Measurements from ENCODE around the gene CCBE1.

Gene CCBE1

GRCh38 chr18:59620381-59620780, 76.8 kb downstream of the CCBE1 start:
- no peak for DNase-seq (ENCODE audit: low read depth in 4 of 4, low spot score in 1 of 4)

- no peak for DNase-seq (ENCODE audit: low read depth in 4 of 4, low spot score in 1 of 4)
Measured at GRCh38 chr18:59619816-59620215, 77.4 kb downstream of the CCBE1 start.

DNA sequence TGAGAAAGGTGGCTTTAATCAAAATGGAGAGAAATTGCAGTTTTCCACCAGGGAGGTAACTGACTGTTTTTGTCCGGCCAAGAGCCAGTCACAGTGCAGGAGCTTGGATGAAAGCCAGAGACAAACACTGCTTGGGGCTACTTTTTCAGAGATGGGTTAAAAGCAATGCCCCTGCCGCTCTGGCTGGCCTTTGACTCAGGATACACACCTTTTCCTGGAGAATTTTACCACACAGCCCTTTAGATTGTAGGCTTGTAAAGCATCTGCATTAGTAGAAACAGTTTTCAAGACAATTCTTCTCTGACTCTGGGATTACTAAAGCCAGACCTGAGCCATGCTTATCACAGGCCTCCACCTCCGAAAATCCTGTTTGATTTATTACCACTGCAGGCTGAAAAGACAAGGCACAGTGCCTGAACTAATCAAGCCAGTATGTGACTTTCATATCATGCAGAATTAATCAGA, 79.7 kb downstream of the CCBE1 start:
- no peak for DNase-seq (ENCODE audit: low read depth in 4 of 4, low spot score in 1 of 4)

GRCh38 chr18:59616501-59616900, 80.7 kb downstream of the CCBE1 start:
- DNase-seq (ENCODE audit: low read depth in 4 of 4, low spot score in 1 of 4), result no peak

GRCh38 chr18:59613903-59614302, 83.3 kb downstream of the CCBE1 start:
- DNase-seq (ENCODE audit: low read depth in 4 of 4, low spot score in 1 of 4), result no peak

- no peak for DNase-seq (ENCODE audit: low read depth in 4 of 4, low spot score in 1 of 4)
Measured at GRCh38 chr18:59612381-59612780, 84.8 kb downstream of the CCBE1 start.

DNA sequence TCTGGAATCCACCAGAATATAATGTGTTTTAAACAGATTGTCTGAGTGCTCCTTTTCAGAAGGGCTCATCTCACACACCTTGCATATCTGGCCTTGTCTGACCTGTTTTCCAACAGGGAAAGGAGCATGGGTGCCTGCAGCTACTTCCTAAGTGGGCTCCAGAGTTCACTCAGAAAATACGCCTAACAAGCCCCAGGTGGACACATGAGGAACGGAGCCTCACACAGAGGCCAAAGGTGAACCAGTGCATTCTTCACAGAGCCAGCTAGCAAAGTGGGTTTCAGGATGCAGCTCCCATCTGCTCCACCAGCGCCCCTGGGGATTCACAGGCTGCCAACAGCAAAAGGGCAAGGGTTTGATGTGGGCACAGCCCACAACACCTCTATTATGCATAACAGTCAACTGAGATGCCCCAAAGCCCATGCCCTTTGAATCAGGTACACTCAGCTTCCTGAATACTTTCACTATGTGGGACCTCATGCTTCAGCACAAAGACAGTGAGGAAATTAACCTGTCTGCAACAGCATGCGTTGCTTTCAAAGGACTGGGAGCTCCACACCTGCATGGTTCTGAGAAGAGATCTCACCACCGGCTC, 86.6 kb downstream of the CCBE1 start:
- DNase-seq (ENCODE audit: low read depth in 4 of 4, low spot score in 1 of 4), result no peak

DNA sequence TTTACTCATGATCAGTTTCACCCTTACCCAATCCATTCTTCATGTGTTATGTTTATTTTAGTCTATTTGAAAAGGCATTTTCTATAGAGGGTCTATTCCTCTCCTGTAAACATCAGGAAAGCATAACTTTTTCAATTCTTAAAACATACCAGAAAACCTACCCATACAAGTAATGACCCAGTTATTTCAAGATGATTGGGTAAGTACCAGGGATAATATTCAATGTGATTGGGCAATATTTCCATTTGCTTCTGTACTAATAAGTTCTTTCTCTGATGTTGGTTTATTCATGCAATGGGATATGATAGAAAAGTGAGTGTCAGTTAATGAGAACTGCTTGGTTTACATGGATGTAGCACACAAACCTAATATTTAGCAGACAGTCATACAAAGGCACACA, 87.6 kb downstream of the CCBE1 start:
- no peak for DNase-seq (ENCODE audit: low read depth in 4 of 4, low spot score in 1 of 4)

- DNase-seq (ENCODE audit: low read depth in 4 of 4, low spot score in 1 of 4), result no peak
Measured at GRCh38 chr18:59607471-59607870, 89.8 kb downstream of the CCBE1 start.

DNA sequence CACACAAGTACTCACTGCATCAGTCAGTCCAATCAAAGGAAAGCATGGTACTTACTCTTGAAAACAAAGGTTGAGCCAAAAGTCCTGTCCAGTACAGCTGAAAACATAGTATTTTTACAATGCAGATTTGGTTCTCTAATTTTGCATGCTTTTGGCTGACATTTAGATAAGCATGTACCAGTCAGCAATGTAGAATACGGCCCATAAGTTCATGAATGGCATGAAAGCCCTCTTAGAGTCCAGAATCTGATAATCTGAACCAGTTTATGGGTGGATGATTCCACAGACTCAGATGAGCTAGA, 90.2 kb downstream of the CCBE1 start:
- DNase-seq (ENCODE audit: low read depth in 4 of 4, low spot score in 1 of 4), result no peak

DNA sequence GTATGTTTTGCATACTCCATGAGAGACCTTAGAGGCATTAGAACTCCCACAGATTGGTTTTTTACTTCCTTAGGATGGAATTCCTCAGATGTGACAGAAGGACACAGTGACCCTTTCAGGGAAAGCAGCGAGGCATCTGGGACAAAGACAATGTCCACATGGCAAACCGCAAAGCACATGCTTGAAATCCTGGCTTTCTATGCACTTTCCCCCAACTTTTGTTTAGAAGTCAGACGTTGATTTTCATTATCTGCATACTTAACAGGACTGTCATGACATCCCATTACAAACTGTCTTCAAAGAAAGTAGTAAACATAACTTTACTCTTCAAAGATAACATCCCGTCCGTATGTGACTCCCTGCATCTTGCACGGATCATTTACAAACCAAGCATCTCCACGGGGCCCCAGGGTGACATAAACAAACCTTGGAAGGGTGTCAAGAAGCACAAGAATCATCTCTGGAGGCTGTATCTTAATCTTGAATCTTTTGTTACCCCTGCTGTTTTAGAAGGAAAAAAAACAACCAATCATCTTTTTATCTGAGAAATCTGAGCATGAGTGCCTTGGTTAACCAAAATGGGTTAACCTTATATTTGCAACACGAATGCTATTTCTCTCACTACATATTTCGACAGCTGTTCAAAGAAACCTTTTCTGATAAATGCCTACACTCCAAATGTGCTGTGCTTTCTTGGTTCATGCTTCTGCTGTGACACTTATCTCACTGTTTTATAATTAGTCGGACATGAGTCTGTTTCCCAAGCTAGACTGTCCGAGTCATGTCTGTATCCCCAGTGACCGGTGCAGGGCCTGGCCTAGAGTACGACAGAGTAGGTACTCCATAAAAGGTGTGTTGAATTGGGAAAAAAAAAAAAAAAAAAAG, 90.8 kb downstream of the CCBE1 start:
- no peak for DNase-seq (ENCODE audit: low read depth in 4 of 4, low spot score in 1 of 4)

DNA sequence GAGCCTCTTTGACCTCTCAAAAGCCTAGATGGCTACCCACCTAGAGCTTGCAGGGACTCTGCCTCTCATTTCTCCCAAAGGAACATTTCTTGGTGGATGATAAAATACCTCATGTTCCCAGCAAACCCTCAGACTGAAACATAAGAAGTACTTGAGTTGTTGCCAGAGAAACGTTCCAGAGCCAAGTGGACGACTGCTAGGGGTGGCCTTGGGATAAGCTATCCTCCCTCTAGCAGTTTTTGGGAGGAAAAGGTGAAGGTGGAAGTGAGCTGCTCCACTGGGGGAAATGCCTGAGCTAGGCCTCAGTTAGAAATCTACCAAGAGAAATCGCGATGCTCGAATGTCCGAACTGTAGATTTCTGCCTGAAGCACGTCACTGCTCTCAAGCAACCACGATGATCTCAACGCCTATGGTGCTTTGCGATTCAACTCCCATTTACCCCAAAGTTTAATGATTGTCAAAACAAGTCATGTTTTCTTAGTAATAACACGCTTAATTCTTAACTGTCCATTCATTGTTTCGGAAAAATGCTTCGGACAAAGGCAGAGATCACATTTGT, 91.5 kb downstream of the CCBE1 start:
- DNase-seq (ENCODE audit: low read depth in 4 of 4, low spot score in 1 of 4), result no peak

DNA sequence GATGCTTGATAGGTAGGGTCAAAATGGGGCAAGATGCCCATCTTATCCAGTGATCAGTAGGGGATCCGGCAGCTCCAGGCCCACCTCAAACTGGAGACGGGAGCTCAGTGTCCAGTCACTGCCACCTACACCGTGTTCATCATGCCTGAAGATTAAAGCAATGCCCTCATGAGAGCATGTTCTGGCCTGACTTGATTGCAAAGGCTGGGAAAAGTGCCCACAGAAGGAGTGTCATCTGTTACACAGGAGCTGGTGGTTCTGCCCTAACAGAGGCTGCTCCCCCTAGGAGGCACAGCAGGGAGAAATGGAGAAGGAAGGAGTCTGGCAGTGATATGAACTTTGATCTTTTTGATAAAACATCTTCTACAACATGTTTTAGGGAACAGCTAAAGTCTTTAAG, 92.3 kb downstream of the CCBE1 start:
- DNase-seq (ENCODE audit: low read depth in 4 of 4, low spot score in 1 of 4), result no peak

DNA sequence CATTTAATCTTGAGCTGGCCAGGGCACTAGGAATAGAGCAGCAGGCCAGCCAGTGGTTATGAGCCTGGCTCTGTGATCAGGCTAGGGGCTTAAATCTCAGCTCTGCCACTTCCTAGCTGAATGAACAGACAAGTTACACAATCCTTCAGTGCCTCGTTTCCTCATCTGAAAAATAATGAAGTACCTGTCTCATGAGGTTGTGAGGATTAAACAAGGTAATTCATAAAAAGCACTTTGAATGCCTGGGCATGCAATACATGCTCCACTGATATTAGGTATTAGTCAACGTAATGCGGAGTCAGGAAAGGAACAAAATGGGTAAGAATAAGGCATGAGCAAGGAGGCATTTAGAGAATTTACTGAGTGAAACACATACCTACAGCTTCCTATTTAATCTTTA, 100.2 kb downstream of the CCBE1 start:
- DNase-seq (ENCODE audit: low read depth in 4 of 4, low spot score in 1 of 4), result no peak

DNA sequence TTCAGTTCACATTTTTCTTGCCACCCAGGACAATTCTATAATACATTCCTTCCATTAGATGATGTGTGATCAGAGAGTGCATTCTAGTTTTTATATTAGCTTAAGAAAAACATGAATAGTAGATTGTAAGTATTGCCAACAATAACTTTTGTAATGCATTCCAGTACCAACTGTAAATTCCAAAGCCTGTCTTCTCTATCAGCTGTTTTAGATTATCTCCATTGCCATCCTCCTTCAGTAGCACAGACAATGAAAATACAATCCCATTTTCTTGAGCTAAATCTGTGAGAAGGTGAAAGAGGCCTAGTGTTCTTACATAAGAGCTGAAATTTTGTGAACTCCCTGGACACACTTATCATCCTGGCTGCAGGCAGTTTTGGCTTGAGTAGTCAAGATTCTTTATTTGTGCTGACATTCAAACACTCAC, 103.9 kb downstream of the CCBE1 start:
- DNase-seq (ENCODE audit: low read depth in 4 of 4, low spot score in 1 of 4), result no peak

DNA sequence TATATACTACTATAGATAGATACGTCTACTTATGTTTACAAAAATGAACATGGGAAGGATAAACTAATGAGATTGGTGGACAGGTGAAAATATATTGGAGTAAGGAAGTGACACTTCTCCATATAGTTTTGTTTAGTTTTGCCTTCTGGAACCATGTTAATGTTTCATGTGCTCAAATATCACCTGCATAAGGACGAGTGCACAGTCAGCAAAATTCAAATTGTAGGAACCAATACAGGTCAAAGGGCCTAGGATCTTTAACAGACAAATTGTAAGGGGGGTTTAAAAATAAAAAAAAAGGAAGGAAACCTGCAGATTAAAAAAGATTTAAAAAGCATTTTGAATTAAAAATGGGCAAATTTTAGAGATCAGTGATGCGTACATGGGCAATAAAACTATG, 104.6 kb downstream of the CCBE1 start:
- DNase-seq (ENCODE audit: low read depth in 4 of 4, low spot score in 1 of 4), result no peak

DNA sequence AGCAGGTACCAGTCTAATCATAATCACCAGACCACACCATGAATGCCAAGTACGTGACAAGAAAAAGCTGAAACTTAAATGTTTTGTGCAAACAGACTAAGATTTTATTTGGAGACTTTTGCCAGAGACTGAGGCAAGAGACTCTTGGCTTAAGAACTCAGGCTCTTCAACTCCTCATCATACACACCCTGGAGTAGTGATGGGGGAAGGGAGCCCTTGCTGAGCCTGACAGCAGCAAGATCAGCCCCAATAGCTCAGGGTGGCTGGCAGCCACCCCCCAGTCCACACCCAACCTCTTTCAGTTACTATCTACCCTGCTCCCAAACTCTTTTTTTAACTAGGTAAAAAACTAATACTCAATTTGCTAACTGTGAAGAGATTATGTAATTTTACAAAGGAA, 114.8 kb downstream of the CCBE1 start:
- no peak for DNase-seq (ENCODE audit: low read depth in 4 of 4, low spot score in 1 of 4)

GRCh38 chr18:59579509-59579908, 117.7 kb downstream of the CCBE1 start:
- no peak for DNase-seq (ENCODE audit: low read depth in 4 of 4, low spot score in 1 of 4)

- DNase-seq (ENCODE audit: low read depth in 4 of 4, low spot score in 1 of 4), result no peak
Measured at GRCh38 chr18:59577386-59577655, 119.9 kb downstream of the CCBE1 start.

GRCh38 chr18:59576541-59577385, 120.5 kb downstream of the CCBE1 start:
- DNase-seq (ENCODE audit: low read depth in 4 of 4, low spot score in 1 of 4), result no peak

- no peak for DNase-seq (ENCODE audit: low read depth in 4 of 4, low spot score in 1 of 4)
Measured at GRCh38 chr18:59575995-59576394, 121.2 kb downstream of the CCBE1 start.

- DNase-seq (ENCODE audit: low read depth in 4 of 4, low spot score in 1 of 4), result no peak
Measured at GRCh38 chr18:59573962-59574361, 123.3 kb downstream of the CCBE1 start.
